Measurements from ENCODE around the gene JOSD1. TPM values are rescaled to one million over a fixed set of nuclear protein-coding genes. Genes with fewer than 3 reads are reported as not detected.

Gene JOSD1
- total RNA-seq, 4 donors from 2014 or later, result 47.5 to 67.0 (median 64.6) TPM

DNA sequence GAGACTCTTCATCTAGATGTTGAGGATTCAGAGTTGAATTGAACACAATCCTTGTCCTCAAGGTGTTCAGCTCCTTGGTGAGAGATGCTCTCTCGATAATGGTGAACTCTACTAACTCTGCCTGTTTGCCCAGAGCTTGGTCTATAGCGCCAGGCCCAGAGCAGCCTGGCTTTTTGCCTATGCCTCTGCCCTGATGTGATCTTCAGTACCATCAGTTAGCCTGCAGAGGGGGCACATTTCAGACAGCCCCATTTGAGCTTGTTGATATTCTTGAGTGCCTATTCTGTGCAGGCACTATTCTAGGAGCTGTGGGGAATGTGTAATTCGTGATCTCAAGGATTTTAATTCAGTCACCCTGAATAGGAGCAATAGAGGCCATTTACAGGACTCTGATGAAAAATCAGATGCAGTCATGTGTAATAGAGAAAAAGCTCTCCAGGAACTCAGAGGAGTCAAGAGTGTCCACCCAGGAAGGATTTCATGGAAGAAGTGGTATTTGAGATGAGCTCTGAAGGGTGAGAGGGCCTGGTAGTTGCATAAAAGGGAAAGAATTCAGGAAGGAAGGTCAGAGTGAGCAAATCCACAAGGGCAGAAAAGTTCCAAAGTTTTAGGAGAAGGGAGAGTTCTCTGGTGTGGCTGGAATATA lies 24.3 kb upstream of the JOSD1 start:
- H3K9me3 ChIP-seq, result no peaks in the 10 kb centered on the region
- H3K4me1 ChIP-seq, result no peaks in the 10 kb centered on the region
- WGBS, 2 donors (ENCODE audit: low coverage in 1 of 2), result 72% methylated on average over 3 of the region's 3 CpGs; no CpG with 5 or more reads in 1 of the 2 donors
- ATAC-seq, result no peak
- no peak overlapping the region for H3K4me3 ChIP-seq
- H3K36me3 ChIP-seq, result peaks cover 0 to 100% of the 10 kb centered on the region in 2 donors
- no peak overlapping the region for H3K27ac ChIP-seq
- TF ChIP-seq POLR2AphosphoS5 (IDR thresholded peaks at IDR 0.05) (no peak), POLR2A (IDR thresholded peaks at IDR 0.05) (no peak), CTCF (IDR thresholded peaks at IDR 0.05) (peak in 2 of 4 experiments; percentile 8)
- no peaks in the 10 kb centered on the region for H3K27me3 ChIP-seq

DNA sequence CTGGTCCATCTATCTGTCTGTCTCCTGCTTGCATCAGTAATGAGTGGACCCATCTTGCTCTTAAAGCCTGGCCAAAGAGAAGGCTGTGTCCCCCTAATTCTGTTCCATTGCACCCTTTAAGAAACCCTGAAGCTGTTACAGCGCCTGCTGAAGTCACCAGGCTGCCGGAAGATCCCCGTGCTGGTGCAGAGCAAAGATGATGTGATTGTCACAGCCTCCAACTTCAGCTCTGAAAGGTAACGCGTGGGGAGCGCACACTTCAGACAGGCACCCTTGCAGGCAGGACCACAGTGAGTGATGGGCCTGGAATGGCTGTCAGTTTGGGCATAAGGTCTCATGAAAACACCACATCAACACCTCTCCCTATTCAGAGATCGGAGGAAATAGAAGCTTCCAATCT lies 23.4 kb upstream of the JOSD1 start:
- ATAC-seq, result no peak
- no peaks in the 10 kb centered on the region for H3K27me3 ChIP-seq
- H3K27ac ChIP-seq, result no peak overlapping the region
- TF ChIP-seq CTCF (IDR thresholded peaks at IDR 0.05), result no peak
- no peak for TF ChIP-seq POLR2A (IDR thresholded peaks at IDR 0.05)
- no peak for TF ChIP-seq EP300 (IDR thresholded peaks at IDR 0.05)
- TF ChIP-seq POLR2AphosphoS5 (IDR thresholded peaks at IDR 0.05), result no peak
- H3K9me3 ChIP-seq, result no peaks in the 10 kb centered on the region
- H3K4me1 ChIP-seq, result peaks cover 0 to 5% (median under 1%) of the 10 kb centered on the region in 3 donors
- no peak overlapping the region for H3K4me3 ChIP-seq
- 85 to 100% methylated on average over 2 to 4 of the region's 7 CpGs for WGBS, 2 donors (ENCODE audit: low coverage in 1 of 2)
- H3K36me3 ChIP-seq, result peaks cover 0 to 95% of the 10 kb centered on the region in 2 donors

DNA sequence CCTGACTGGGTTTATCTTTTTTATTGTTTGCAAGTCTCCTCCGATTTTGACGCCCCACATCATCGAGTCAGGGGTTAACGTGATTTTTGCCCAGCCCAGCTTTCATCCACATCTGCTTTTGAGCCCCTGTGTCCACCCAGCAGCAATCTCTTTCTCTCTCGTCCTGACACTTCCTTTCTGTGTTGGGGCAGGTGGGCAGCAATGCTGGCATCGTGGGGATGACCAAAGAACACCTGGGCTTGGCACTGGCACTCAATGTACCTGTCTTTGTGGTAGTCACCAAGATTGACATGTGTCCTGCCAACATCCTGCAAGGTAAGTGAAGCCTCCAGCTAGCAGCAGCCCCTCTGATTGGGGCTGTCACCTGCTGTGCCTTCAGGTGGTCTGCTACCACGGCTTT lies 20.8 kb upstream of the JOSD1 start:
- H3K9me3 ChIP-seq, result no peaks in the 10 kb centered on the region
- 70 to 95% methylated on average over 5 to 6 of the region's 7 CpGs for WGBS, 2 donors (ENCODE audit: low coverage in 1 of 2)
- no peak for TF ChIP-seq POLR2AphosphoS5 (IDR thresholded peaks at IDR 0.05)
- no peak for TF ChIP-seq CTCF (IDR thresholded peaks at IDR 0.05)
- TF ChIP-seq POLR2A (IDR thresholded peaks at IDR 0.05), result no peak
- TF ChIP-seq EP300 (IDR thresholded peaks at IDR 0.05), result no peak
- H3K27ac ChIP-seq, result no peak overlapping the region
- no peak overlapping the region for H3K4me3 ChIP-seq
- peaks cover 0 to 18% (median 7%) of the 10 kb centered on the region in 3 donors for H3K4me1 ChIP-seq
- no peaks in the 10 kb centered on the region for H3K27me3 ChIP-seq
- H3K36me3 ChIP-seq, result peaks cover 0 to 87% of the 10 kb centered on the region in 2 donors
- no peak for ATAC-seq

- 85 to 96% methylated on average over 3 of the region's 3 CpGs for WGBS, 2 donors (ENCODE audit: low coverage in 1 of 2)
Observed at GRCh38 chr22:38720350-38720749, 19.6 kb upstream of the JOSD1 start.

More at GRCh38 chr22:38720350-38720749, 19.6 kb upstream of the JOSD1 start:
- ATAC-seq, result no peak
- H3K9me3 ChIP-seq, result no peaks in the 10 kb centered on the region
- H3K27ac ChIP-seq, result no peak overlapping the region
- no peak for TF ChIP-seq POLR2A (IDR thresholded peaks at IDR 0.05)
- no peak for TF ChIP-seq CTCF (IDR thresholded peaks at IDR 0.05)
- TF ChIP-seq POLR2AphosphoS5 (IDR thresholded peaks at IDR 0.05), result no peak
- TF ChIP-seq EP300 (IDR thresholded peaks at IDR 0.05), result no peak
- no peaks in the 10 kb centered on the region for H3K27me3 ChIP-seq
- H3K36me3 ChIP-seq, result peaks cover 0 to 87% of the 10 kb centered on the region in 2 donors
- H3K4me3 ChIP-seq, result no peak overlapping the region
- peaks cover 0 to 21% (median 7%) of the 10 kb centered on the region in 3 donors for H3K4me1 ChIP-seq

Data from gastroesophageal sphincter (tissue), 4 donors.